ENCODE data around the gene AGBL4.

The AGBL4 gene

GRCh38 chr1:48673332-48674105 lies 1350.2 kb downstream of the AGBL4 start:
- no peak for DNase-seq

GRCh38 chr1:48671578-48671977 lies 1352.2 kb downstream of the AGBL4 start:
- DNase-seq, result no peak

GRCh38 chr1:48670234-48671020 lies 1353.3 kb downstream of the AGBL4 start:
- no peak for DNase-seq

GRCh38 chr1:48668339-48668738 lies 1355.4 kb downstream of the AGBL4 start:
- no peak for DNase-seq

- DNase-seq, result no peak
These were observed 1356.0 kb downstream of the AGBL4 start for GRCh38 chr1:48667782-48668181.

GRCh38 chr1:48665708-48666407 lies 1357.9 kb downstream of the AGBL4 start:
- no peak for DNase-seq

- no peak for DNase-seq
These were observed 1361.9 kb downstream of the AGBL4 start for GRCh38 chr1:48661726-48662463.

GRCh38 chr1:48659801-48660200 lies 1364.0 kb downstream of the AGBL4 start:
- DNase-seq, result no peak

GRCh38 chr1:48657413-48657812 lies 1366.3 kb downstream of the AGBL4 start:
- DNase-seq, result no peak

GRCh38 chr1:48654606-48655210 lies 1369.0 kb downstream of the AGBL4 start:
- no peak for DNase-seq

- no peak for DNase-seq
These were observed 1371.4 kb downstream of the AGBL4 start for GRCh38 chr1:48652334-48652733.

- DNase-seq, result no peak
These were observed 1373.9 kb downstream of the AGBL4 start for GRCh38 chr1:48649880-48650279.

- DNase-seq, result no peak
These were observed 1377.9 kb downstream of the AGBL4 start for GRCh38 chr1:48645883-48646282.

- DNase-seq, result no peak
These were observed 1378.7 kb downstream of the AGBL4 start for GRCh38 chr1:48644905-48645605.

- DNase-seq, result no peak
These were observed 1379.4 kb downstream of the AGBL4 start for GRCh38 chr1:48644190-48644900.

- no peak for DNase-seq
These were observed 1380.6 kb downstream of the AGBL4 start for GRCh38 chr1:48643193-48643592.

- no peak for DNase-seq
These were observed 1382.8 kb downstream of the AGBL4 start for GRCh38 chr1:48640836-48641492.

- DNase-seq, result no peak
These were observed 1393.9 kb downstream of the AGBL4 start for GRCh38 chr1:48629867-48630266.

- no peak for DNase-seq
These were observed 1396.3 kb downstream of the AGBL4 start for GRCh38 chr1:48627486-48627885.

- DNase-seq, result no peak
These were observed 1404.2 kb downstream of the AGBL4 start for GRCh38 chr1:48619539-48619938.

GRCh38 chr1:48617252-48617651 lies 1406.5 kb downstream of the AGBL4 start:
- no peak for DNase-seq

Measured in activated CD8-positive, alpha-beta memory T cell treated with anti-CD3 and anti-CD28 coated beads, Interleukin-2, amount 50 U/mL, for 4 hours (primary cell).